ENCODE data around the gene XKR3.
"Not testable (repeated sequence)": the region's sequence is repeated elsewhere in the genome, so short reads cannot be mapped to it uniquely, and the experiment has no call there.

- TF ChIP-seq, protein P1, sequence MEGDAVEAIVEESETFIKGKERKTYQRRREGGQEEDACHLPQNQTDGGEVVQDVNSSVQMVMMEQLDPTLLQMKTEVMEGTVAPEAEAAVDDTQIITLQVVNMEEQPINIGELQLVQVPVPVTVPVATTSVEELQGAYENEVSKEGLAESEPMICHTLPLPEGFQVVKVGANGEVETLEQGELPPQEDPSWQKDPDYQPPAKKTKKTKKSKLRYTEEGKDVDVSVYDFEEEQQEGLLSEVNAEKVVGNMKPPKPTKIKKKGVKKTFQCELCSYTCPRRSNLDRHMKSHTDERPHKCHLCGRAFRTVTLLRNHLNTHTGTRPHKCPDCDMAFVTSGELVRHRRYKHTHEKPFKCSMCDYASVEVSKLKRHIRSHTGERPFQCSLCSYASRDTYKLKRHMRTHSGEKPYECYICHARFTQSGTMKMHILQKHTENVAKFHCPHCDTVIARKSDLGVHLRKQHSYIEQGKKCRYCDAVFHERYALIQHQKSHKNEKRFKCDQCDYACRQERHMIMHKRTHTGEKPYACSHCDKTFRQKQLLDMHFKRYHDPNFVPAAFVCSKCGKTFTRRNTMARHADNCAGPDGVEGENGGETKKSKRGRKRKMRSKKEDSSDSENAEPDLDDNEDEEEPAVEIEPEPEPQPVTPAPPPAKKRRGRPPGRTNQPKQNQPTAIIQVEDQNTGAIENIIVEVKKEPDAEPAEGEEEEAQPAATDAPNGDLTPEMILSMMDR (conservative IDR thresholded peaks at IDR 0.05; ENCODE audit: low read depth, low read length): not testable (repeated sequence)
- not testable (repeated sequence) for TF ChIP-seq EZH2phosphoT487 (IDR thresholded peaks at IDR 0.05; ENCODE audit: borderline replicate concordance, low read length); EZH2 (IDR thresholded peaks at IDR 0.05; ENCODE audit: low read length, unreplicated experiment)
These were observed 90.9 kb downstream of the XKR3 start for GRCh38 chr22:16734271-16734670.
